PC-9 (cell line): Measurements from ENCODE around the gene ANKRD44. TPM values are rescaled to one million over a fixed set of nuclear protein-coding genes. Genes with fewer than 3 reads are reported as not detected.

ENCODE experiments used
- BruUV-seq: library from RNA; stranded (reverse); fragments of 400-500 nt; replicated peaks from 2 replicates; lab custom pipeline; 2021; lab: Mats Ljungman, UMichigan
- CTCF ChIA-PET: fragments of 300-600 bp; sonication (Branson Sonifier 250); formaldehyde crosslinking; loops from one replicate; lab custom pipeline; 2022; ENCODE audit warnings: antibody characterized with exemption; lab: Charles Lee
- POLR2A ChIA-PET: fragments of 300-600 bp; sonication (Branson Sonifier 250); formaldehyde crosslinking; loops from one replicate; lab custom pipeline; 2022; ENCODE audit warnings: antibody characterized with exemption; ENCODE audit not compliant: unreplicated experiment; lab: Charles Lee
- DNase-seq, 2 experiments: peaks; one replicate each; pipeline versions ENCODE4 v3.0.0 to v3.0.0-alpha.2; 2015 to 2022; ENCODE audit warnings: mixed read lengths in 1 of 2
- H2AFZ ChIP-seq: fragments of 200-600 bp; sonication (generic); 2 replicates; pipeline ENCODE4 v1.8.1; 2017; ENCODE audit warnings: antibody characterized with exemption
- H3F3A ChIP-seq: fragments of 200-600 bp; sonication (generic); 2 replicates; pipeline ENCODE4 v1.8.1; 2017; ENCODE audit warnings: antibody characterized with exemption, mild to moderate bottlenecking, low read depth; ENCODE audit not compliant: insufficient read depth
- H3K27ac ChIP-seq: fragments of 200-600 bp; sonication (generic); 2 replicates; pipeline ENCODE4 v1.6.1; 2016; ENCODE audit warnings: mixed run types
- H3K27me3 ChIP-seq: fragments of 200-600 bp; sonication (generic); 2 replicates; pipeline ENCODE4 v1.6.1; 2016; ENCODE audit warnings: low read depth, mixed run types; ENCODE audit not compliant: insufficient read depth
- H3K36me3 ChIP-seq: fragments of 200-600 bp; sonication (generic); 2 replicates; pipeline ENCODE4 v1.6.1; 2016; ENCODE audit warnings: low read depth, mixed run types
- H3K4me1 ChIP-seq: fragments of 200-600 bp; sonication (generic); replicated peaks from 2 replicates; pipeline ENCODE4 v1.6.1; 2016; ENCODE audit warnings: mixed run types; ENCODE audit not compliant: insufficient read depth
- H3K4me2 ChIP-seq: fragments of 200-600 bp; sonication (generic); 2 replicates; pipeline ENCODE4 v1.6.1; 2017; ENCODE audit warnings: mixed run types
- H3K4me3 ChIP-seq: fragments of 200-600 bp; sonication (generic); 2 replicates; pipeline ENCODE4 v1.6.1; 2016; ENCODE audit warnings: mixed run types
- H3K79me2 ChIP-seq: fragments of 200-600 bp; sonication (generic); 2 replicates; pipeline ENCODE4 v1.6.1; 2017; ENCODE audit warnings: low read depth, mixed run types
- H3K9me2 ChIP-seq: fragments of 200-600 bp; sonication (generic); 2 replicates; pipeline ENCODE4 v1.8.1; 2017; ENCODE audit warnings: mild to moderate bottlenecking; ENCODE audit not compliant: insufficient read depth
- H3K9me3 ChIP-seq: fragments of 200-600 bp; sonication (generic); 2 replicates; pipeline ENCODE4 v1.8.1; 2016; ENCODE audit warnings: low read depth; ENCODE audit not compliant: insufficient read depth
- H4K20me1 ChIP-seq: fragments of 200-600 bp; sonication (generic); 2 replicates; pipeline ENCODE4 v1.8.1; 2017; ENCODE audit not compliant: insufficient read depth
- CTCF ChIP-seq: fragments of 200-600 bp; sonication (generic); conservative IDR thresholded peaks from 2 replicates; pipeline ENCODE4 v1.6.1; 2017; ENCODE audit warnings: mixed run types, antibody characterized with exemption, mild to moderate bottlenecking, moderate library complexity
- EZH2 ChIP-seq: fragments of 200-600 bp; sonication (generic); IDR thresholded peaks from 2 replicates; pipeline ENCODE4 v1.8.0; 2017; ENCODE audit warnings: antibody characterized with exemption, low read depth
- intact Hi-C: fragments of 100-400 bp; cut with micrococcal nuclease; formaldehyde crosslinking; loops from one replicate; pipeline ENCODE4 v1.10.0; 2022; ENCODE audit not compliant: unreplicated experiment
- total RNA-seq: library from RNA; stranded (reverse); gene quantifications from 2 replicates; pipeline ENCODE4 v1.2.3, GENCODE V29; 2021

The ANKRD44 gene
- total RNA-seq, 1 experiment from 2014 or later: 3.4 TPM

DNA sequence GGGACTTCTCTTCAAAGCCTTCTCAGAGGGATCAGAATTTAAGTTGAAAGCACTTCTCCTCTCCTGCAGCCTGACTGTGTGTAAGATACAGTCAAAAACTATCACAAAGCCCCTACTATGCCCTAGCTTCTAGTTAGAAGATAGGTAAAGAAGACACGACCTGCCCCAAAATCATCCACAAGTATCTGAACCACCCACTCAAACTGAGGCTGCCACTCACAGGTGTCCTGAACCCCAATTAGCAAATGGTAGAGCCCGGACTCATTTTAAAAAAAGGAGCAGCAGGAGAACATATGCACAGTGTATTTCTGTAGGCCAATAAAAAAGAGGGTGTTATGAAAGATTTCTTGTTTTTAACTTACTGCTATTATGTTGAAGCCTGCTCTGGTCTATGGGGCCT, 74.4 kb downstream of the ANKRD44 start:
- TF ChIP-seq CTCF (no peak), EZH2 (no peak)
- H3K4me1 ChIP-seq: no peaks in the 10 kb centered on the region
- H3K9me2 ChIP-seq: no peaks in the 10 kb centered on the region
- H3K4me3 ChIP-seq: no peak overlapping the region
- ChIA-PET POLR2A (no interaction called here), CTCF (no interaction called here)
- no peak for DNase-seq
- H3F3A ChIP-seq: no peaks in the 10 kb centered on the region
- no peaks in the 10 kb centered on the region for H3K36me3 ChIP-seq
- H3K79me2 ChIP-seq: no peaks in the 10 kb centered on the region
- H4K20me1 ChIP-seq: no peaks in the 10 kb centered on the region
- intact Hi-C loops: no loop called here
- no peak overlapping the region for H3K27ac ChIP-seq
- H2AFZ ChIP-seq: no peak overlapping the region
- H3K4me2 ChIP-seq: no peak overlapping the region
- no peaks in the 10 kb centered on the region for H3K9me3 ChIP-seq
- BruUV-seq: no TSS peak
- H3K27me3 ChIP-seq: no peaks in the 10 kb centered on the region

- intact Hi-C loops: no loop called here
- no peaks in the 10 kb centered on the region for H3K4me1 ChIP-seq
- no peaks in the 10 kb centered on the region for H3K27me3 ChIP-seq
- DNase-seq: no peak
- H3K4me2 ChIP-seq: no peak overlapping the region
- H4K20me1 ChIP-seq: no peaks in the 10 kb centered on the region
- no peaks in the 10 kb centered on the region for H3K9me2 ChIP-seq
- no TSS peak for BruUV-seq
- no peaks in the 10 kb centered on the region for H3K9me3 ChIP-seq
- H3K27ac ChIP-seq: no peak overlapping the region
- ChIA-PET CTCF (no interaction called here), POLR2A (no interaction called here)
- no peaks in the 10 kb centered on the region for H3K36me3 ChIP-seq
- TF ChIP-seq EZH2 (no peak), CTCF (no peak)
- H3K79me2 ChIP-seq: no peaks in the 10 kb centered on the region
- no peaks in the 10 kb centered on the region for H3F3A ChIP-seq
- no peak overlapping the region for H2AFZ ChIP-seq
- no peak overlapping the region for H3K4me3 ChIP-seq
Observed at GRCh38 chr2:197235711-197236110, 74.9 kb downstream of the ANKRD44 start.

DNA sequence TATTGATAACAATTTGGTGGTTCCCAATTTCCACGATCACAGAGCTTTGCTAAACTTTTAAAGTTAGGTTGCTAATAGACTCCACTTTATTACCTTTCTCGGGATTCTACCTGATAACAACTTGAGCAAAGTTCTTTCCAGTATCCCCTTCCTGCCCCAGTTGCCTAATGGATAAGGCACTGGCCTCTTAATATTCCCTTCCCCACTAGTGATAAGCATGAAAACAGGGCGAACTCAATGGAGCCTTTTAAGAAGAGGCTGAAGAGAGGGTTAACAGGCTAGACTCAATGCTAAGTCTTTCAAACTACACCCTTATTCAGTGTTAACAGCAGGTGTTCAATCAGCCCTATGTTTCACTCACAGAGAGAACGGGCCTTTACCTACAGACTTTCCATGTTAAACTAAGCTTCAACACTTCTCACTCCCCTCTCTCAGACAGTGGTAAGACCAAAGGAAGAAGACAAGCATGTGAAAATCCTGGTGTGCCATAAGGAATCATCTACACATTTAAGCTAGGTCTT, 75.8 kb downstream of the ANKRD44 start:
- Histone ChIP-seq H3K27me3 (no peaks in the 10 kb centered on the region), H3K4me3 (no peak overlapping the region), H3K27ac (no peak overlapping the region), H3K4me2 (no peak overlapping the region), H3K9me3 (no peaks in the 10 kb centered on the region), H3K79me2 (no peaks in the 10 kb centered on the region), H2AFZ (no peak overlapping the region), H3K36me3 (no peaks in the 10 kb centered on the region), H3F3A (no peaks in the 10 kb centered on the region), H3K4me1 (no peaks in the 10 kb centered on the region), H4K20me1 (no peaks in the 10 kb centered on the region), H3K9me2 (no peaks in the 10 kb centered on the region)
- ChIA-PET POLR2A (no interaction called here), CTCF (no interaction called here)
- intact Hi-C loops: no loop called here
- BruUV-seq: no TSS peak
- DNase-seq: no peak
- TF ChIP-seq CTCF (no peak), EZH2 (no peak)
